ENCODE measurements around the gene TCF3.

The TCF3 gene

DNA sequence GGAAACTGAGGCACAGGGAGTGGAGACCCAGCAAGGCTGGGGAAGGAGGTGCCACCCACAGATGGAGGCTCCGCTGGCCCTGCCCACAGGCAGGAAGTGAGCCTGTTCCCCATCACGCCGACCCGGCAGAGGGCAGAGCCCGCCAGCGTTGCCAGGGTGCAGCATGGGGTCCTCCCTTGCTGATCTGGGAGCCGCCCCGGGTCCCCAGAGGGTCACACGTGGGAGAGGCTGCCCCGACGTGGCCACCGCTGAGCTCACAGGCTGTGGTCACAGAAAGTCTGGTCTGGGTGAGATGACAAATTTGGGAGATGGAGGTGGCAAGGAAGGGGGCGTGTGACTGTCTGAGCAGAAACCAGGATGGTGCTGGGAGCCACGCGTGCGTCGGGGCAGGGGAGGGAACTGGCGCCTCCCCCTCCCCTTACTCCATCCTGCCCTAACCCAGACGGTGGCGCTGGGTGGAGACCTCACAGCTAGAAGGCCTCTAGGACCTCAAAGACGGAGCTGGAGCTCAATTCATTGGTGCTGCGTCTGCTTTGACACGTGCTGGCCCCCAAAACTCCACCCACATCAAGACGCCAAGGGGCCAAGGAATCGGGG is 92.0 kb downstream of the TCF3 start:
- no peak for DNase-seq (ENCODE audit: low spot score)
